Fibroblast of the conjunctiva (primary cell): ENCODE measurements around the gene AP1S1.
A peak's percentile ranks its signal among the peaks of the same experiment; 100 is the strongest.
"Not testable (repeated sequence)": the region's sequence is repeated elsewhere in the genome, so short reads cannot be mapped to it uniquely, and the experiment has no call there.

Experiments used
- DNase-seq: peaks from one replicate; pipeline ENCODE4 v3.0.0-alpha.2; 2010; ENCODE audit warnings: low read depth

AP1S1 gene

DNA sequence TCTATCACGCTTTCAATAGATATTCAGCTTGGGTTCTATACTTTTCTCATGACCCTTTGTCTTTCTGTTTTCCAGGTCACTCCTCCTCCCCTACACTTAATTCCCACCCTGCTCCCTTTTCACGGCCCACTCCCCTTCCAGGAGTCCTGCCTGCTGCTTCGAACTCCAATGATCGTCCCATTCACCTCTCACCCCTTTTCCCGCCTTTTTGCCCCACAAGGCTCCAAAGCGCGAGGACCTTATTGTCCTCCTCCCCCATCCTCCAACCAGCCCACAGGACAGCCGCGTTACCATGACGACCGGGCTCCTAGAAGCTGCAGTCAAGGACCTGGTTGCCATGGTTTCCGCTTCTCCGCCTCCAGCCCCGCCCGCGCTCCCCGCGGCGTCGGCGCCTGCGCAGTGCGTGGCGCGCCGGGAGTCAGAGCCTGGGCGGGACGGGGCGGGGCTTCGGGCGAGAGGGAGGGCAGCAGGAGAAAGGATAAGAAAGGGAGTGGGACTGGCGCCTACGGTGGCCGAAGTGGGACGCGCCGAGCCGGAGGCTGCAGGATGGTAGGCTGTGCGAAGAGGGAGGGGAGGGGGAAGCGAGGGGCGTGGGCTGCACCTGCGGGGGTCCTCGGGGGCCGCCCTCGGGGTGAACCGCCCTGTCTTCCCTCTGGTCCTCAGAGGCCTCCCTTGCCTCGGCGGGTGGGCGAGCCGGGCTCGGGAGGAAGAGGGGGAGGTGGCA is at the start of gene AP1S1:
AP1S1 (plus strand) TSS at position 508 of the 724 bp plus-strand sequence; CDS start at position 547, 39 bp downstream.
- DNase-seq, result peak; percentile 87

DNA sequence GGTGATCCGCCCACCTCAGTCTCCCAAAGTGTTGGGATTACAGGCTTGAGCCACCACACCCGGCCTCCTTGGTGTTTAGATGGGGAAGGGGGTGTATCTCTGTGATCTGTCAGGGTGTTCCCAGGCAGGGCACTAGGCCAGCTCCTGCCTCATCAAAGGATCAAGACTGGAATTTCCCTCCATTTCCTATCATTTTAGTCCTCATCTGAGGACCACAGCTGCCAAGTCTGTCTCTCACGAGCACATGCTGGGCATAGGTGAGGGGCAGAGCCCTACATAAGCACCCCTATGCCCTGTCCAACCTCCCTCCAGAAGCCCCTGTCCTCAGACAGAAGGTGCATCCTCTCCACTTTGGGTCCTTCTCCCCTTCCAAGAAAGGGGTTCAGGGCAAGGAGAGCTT is 49.5 kb upstream of the AP1S1 start:
- no peak for DNase-seq

DNA sequence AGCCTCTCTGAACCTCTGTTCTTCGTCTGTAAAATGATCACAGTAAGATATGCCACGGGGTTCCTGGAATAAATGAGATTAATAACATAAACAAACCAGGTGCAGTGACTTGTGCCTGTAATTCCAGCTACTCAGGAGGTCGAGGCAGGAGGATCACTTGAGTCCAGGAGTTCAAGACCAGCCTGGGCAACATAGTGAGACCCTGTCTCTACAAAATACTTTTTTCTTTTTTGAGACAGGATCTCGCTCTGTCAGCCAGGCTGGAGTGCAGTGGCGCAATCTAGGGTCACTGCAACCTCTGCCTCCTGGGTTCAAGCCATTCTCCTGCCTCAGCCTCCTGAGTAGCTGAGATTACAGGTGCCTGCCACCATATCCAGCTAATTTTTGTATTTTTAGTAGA is 49.0 kb upstream of the AP1S1 start:
- not testable (repeated sequence) for DNase-seq

DNA sequence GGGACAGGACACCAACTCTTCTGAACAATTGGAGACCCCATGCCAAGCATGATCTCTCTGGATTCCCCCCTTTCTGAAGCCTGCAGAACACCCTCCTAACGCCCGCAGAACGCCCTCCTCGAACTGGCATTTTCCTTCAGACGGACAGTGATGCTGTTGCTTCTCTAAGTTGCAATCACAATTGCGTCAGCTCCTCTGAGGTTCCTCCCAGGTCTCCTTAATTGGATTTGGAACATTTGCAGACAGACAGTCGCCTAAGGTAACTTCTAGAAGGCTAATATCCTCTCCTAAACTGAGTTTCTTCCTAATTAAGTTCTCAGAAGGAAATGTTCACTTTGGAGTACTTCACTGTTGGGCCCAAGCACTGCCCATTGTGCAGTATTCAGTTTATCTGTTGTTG is 47.9 kb upstream of the AP1S1 start:
- no peak for DNase-seq

DNA sequence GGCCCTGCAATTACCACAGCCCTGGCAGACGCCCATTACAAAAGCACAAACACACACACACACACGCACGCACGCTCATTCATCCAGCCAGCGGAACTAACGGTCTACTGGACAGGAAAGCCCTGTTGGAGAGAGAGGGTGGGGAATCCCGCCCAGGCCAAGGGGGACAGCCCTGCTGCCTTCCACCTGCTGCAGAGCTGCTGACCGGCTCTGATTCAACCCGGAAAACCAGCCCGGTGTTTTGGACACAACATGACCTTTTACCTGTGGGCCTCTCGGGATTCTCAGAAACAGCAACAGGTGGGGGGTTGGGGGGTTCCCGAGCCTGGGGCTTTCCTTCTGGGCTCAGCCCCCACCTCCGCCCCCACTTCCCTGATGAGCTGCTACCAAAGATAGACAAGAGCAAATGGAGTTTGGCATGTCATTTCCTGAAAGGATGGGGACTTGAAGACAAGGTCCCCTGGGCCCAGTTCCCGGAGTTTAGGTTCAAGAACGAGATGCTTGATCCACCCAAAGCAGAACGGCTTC is 45.9 kb upstream of the AP1S1 start:
- DNase-seq, result no peak

DNA sequence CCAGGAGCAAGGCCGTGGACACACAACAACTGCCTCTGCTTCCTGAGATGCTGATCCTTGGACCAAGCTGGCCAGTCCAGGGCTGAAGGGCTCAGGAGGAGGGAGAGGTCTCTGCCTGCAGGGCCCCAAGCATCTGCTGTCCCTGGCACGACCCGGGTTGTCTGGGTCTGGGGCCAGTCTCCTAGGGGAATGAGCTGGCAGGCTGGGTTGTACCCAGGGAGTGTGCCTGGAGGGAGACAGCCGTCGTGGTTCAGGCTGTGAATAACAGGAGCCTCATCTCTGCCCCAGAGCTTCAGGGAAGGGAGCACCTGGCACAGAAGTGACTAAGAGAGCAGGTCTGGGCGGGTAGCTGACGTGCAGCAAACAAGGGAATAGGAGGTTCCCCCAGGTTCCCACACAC is 45.3 kb upstream of the AP1S1 start:
- no peak for DNase-seq

DNA sequence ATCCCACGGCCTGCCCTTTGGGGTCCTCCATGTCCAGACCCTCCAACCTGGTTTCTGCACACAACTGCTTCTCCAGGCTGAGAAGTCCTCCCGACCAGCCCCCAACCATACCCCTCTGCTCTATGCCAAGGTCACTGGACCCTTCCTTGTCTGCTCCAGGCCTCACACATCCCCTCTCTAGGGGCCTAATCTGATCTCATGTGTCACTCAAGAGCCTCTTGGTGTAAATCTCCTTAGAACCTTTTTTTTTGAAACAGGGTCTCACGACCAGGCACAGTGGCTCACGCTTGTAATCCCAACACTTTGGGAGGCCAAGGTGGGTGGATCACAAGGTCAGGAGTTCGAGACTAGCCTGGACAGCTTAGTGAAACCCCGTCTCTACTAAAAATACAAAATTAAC is 44.9 kb upstream of the AP1S1 start:
- DNase-seq, result no peak

DNA sequence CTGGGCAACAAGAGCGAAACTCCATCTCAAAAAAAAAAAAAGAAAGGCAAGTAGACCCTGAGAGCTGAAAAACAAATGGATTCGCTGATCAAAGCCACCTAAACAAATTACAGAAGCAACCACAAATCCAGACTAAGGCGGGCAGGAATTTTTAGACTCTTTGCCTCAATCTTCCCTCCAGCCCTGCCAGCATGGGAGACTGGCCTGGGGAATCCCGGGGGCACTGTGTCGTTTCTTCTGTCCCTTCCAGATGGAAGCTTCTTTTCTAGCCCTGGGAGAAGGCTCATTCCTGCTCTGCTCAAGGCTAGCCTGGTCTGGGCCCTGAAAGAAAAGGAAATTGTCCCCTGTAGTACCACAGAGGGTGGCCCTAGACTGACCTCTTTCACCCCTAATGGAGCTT is 43.0 kb upstream of the AP1S1 start:
- DNase-seq, result no peak

DNA sequence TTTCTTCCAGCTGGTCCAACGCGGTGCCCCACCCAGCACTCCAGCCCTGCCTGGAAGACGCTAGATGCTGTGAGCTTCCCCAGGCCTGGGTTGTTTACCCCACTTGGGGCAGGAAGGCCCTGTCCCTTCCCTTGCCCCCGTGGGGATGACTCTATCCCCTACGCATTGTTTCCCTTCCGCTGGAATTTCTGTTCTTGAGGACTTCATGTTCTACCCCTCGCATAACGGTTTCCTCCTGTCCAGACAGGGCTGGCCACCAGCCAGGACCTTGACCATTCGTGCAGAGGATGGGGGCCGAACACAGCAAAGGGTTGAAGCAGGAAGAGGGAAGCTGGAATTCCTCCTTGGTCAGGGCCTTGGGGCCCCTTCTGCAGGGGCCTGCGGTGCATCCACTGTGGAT is 42.0 kb upstream of the AP1S1 start:
- no peak for DNase-seq

DNA sequence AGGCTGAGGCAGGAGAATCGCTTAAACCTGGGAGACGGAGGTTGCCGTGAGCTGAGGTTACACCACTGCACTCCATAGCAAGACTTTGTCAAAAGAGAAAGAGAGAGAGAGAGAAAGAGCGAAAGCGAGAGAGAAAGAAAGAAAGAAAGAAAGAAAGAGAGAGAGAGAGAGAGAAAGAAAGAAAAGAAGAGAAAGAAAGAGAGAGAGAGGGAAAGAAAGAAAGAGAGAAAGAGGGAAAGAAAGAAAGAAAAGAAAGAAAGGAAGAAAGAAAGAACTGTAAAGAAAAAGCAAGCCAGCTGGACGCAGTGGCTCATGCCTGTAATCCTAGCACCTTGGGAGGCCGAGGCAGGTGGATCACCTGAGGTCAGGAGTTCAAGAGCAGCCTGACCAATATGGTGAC is 41.1 kb upstream of the AP1S1 start:
- not testable (repeated sequence) for DNase-seq

DNA sequence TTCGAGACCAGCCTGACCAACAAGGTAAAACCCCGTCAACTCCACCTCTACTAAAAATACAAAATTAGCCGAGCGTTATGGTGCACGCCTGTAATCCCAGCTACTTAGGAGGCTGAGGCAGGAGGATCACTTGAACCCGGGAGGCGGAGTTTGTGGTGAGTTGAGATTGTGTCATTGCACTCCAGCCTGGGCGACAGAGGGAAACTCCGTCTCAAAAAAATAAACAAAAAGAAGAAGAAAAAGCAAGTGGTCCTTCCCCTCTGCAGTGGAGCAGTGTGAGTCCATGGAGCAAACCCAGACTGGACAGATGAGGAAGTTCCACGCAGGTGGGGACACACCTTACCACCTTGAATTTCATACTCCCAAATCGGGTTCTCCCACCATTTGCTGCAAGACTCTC is 40.4 kb upstream of the AP1S1 start:
- no peak for DNase-seq

DNA sequence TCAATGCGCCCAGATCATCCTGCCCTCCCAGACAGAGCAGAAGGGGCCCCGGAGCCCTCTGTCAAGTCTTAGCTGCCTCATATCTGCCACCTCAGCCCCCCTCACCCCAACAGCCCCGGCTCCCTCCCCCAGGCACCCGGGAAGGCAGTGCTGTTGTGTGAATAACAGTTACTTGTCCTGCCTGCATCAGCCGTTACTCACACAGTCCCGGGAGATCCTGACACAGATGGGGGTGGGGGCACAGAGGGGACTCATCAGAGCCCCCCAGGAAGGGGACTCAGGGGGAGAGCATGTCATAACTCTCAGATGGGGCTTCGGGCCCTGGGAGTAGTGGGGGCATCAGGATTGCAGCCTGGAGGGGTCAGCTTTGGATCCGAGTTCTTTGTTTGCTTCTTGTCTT is 39.8 kb upstream of the AP1S1 start:
- DNase-seq, result no peak

DNA sequence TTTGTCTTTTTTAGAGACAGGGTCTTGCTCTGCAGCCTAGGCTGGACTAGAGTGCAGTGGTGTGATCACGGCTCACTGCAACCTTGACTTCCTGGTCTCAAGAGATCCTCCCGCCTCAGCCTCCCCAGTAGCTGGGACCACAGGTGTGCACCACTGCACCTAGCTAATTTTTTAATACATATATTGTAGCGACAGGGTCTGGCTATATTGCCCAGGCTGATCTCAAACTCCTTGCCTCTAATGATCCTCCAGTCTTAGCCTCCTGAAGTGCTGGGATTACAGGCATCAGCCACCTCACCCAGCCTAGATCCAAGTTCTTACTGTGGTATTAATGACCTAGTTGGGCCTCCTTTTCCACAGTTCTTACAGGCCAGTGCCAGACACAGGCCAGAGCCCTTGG is 39.1 kb upstream of the AP1S1 start:
- no peak for DNase-seq

DNA sequence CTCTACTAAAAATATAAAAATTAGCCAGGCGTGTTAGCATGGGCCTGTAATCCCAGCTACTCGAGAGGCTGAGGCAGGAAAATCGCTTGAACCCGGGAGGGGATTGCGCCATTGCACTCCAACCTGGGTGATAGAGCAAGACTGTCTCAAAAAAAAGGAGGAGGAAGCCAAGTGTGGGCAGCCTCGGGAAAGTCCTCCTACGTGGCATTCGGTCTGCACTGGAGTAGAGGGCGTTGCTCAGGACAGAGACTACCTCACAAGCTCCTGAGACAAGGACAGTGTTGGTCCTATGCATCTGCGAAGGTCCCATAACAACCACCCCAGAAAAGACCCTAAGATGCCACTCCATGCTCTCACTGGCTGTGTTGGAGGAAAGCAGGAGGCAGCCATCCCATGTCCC is 37.4 kb upstream of the AP1S1 start:
- no peak for DNase-seq

DNA sequence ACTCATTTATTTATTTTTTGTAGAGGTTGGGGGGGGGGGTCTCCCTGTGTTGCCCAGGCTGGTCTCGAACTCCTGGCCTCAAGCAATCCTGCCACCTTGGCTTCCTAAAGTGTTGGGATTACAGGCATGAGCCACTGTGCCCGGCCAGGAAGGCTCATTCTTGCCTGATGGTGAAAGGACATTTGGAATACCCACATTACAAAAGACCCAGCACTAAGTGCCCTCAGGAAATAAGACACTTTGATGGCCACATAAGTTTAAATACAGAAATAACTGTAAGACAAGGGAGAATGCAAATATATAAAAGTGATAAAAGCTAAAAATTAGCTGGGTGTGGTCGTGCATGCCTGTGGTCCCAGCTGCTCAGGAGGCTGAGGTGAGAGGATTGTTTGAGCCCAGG is 35.4 kb upstream of the AP1S1 start:
- no peak for DNase-seq

DNA sequence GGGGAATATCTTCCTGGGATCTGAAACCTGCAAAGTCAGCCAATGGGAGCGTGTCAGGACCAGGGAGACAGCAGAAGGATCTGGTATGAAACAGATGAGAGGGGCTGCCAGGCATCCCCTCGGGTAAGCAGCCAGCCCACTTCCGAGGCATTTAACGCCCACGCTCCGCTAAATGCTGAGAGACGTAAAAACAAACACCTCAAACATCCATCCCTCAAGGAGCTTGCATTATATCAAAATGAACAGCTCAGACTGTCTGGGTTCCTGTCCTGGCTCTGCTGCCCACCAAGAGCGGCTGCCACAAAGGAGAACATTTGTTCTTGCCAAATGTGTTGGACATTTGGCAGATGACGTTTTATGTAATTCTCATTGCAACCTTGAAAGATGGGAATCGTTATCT is 34.4 kb upstream of the AP1S1 start:
- no peak for DNase-seq

DNA sequence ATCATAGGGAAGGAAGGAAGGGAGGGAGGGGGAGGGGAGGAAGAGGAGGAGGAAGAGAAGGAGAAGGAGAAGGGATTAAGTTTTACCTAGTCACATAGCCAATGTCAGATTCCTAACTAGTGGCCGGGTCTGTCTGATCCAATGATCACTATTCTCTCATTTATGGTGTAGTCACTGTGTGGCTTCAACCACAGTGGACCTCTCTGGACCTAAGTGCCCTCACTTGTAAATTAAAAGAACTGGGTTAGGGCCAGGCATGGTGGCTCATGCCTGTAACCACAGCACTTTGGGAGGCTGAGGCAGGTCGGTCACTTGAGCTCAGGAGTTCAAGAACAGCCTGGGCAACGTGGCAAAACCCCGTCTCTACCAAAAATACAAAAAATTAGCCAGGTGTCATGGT is 34.0 kb upstream of the AP1S1 start:
- DNase-seq, result no peak

DNA sequence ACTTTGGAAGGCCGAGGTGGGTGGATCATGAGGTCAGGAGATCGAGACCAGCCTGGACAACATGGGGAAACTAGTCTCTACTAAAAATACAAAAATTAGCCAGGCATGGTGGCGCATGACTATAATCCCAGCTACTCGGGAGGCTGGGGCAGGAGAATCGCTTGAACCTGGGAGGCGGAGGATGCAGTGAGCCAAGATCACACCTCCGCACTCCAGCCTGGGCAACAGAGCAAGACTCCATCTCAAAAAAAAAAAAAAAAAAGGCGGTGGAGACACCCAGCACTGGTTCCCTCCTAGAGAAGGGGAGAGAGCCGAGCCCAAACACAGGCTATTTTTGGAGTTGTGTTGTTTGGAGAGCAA is 32.7 kb upstream of the AP1S1 start:
- DNase-seq, result not testable (repeated sequence)

DNA sequence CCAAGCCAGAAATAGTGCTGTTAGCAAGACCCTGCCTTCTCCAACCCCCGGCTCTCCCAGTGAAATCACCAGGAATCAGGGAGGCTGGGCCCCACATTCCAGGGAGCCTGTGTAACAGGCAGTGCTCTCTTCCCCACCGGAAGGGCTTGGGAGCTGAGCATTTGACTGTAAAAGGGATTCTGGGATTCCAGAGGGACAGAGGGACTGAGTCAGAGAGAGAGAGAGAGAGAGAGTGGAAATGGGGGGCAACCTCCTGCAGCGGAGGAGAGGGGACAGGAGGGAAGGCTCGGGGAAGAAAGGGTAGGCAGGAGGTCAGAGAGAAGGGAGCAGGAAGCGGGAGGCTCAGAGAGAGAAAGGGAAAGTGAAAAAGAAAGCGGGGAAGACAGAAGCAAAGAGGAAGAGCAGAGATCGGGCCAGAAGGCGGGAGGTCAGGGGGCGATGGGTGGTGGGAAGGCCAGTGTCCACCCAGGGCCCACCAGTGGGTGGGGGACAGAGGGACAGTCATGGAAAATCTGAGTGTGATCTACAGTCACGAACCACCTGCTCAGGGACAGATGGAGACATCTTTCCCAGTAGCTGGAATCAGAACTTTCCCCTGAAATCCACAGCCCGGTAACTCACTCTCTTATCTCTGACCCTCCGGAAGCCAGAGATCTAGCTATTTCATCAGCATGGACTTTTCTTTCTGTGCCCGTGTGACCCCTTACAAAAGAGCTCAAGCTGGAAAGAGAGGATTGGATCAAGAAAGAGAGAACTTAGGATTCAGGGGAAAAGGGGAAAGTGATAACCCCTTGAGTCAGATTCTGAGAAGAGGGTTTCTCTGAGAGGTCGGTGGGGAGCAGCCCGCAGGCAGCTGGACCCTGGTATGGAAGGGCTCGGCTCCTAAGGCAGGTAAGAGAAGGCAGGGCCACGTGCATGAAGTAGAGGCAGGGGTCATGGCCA is 32.0 kb upstream of the AP1S1 start:
- peak; percentile 91 for DNase-seq

DNA sequence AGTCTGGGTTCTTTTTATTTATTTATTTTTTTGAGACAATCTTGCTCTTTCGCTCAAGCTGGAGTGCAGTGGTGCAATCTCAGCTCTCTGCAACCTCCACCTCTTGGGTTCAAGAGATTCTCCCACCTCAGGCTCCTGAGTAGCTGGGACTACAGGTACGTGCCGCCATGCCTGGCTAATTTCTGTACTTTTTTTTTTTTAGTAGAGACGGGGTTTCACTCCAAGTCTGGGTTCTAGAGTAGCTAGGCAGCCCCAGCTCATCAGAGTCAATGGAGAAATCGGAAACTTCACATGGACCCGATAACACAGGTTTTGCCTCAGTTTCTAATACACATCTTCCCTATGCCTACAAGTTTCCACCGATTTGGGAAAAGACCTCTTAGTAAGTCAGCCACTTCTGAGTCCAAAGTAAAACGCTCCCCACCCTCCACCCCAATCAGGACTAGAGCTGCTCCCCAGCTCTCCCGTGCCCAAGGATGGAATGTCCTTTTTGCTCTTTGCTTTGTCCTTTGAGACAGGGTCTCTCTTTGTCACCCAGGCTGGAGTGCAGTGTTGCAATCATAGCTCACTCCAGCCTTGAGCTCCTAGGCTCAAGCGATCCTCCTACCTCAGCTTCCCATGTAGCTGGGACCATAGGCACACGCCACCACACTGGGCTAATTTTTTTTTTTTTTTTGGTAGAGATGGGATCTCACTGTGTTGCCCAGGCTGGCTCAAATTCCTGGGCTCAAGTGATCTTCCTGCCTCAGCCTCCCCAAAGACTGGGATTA is 31.2 kb upstream of the AP1S1 start:
- no peak for DNase-seq

DNA sequence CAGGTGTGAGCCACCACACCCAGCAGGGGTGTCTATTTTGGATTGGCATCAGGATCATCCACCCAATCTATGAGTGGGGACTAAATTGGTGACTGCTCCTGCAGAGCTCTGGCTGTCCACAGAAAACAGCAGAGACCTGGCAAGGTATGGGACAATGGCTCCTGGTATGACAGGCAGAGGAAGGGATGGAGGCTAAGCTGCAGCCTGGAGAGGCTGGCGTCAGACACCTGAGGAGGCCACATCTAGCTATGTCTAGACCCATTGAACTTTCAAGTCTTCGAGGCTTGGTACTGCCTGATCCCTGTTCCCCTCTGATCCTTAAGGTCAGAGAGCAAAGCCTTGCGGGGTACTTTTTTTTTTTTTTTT is 30.6 kb upstream of the AP1S1 start:
- DNase-seq, result no peak

DNA sequence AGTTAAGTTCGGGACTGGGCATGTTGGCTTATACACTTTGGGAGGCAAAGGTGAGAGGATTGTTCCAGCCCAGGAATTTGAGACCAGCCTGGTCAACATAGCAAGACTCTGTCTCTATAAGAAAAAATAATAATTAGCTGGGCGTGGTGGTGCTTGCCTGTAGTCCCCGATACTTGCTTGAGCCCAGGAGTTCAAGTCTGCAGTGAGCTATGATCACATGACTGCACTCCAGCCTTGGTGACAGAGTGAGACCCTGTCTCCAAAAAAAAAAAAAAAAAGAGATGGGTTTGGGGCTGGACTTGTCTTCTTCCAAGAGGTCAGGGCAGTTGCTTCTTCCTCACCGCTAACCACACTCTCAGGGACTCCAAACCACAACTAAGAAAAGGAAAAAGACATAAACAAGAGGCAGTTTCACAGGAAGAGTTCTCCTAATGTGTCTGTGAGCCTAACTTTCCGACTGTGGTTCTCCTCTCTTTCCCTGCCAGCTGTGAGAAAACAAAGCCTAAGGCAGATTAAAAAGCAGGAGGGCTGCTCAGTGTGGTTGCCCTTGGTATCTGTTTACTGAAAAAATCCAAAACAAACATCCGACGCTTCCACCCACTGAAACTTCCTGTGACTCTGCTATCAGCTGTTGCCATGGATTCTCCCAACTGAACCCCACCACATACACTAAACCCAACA is 29.8 kb upstream of the AP1S1 start:
- peak; percentile 68 for DNase-seq
